ENCODE measurements around the gene RBMS2. TPM values are rescaled to one million over a fixed set of nuclear protein-coding genes. Genes with fewer than 3 reads are reported as not detected.

Gene RBMS2
- total and polyA plus RNA-seq, 10 of the 15 experiments (the other 5 are each of a cell fraction or from before 2014, with no cell fraction given): 0.56 to 7.1 (median 2.4) TPM

DNA sequence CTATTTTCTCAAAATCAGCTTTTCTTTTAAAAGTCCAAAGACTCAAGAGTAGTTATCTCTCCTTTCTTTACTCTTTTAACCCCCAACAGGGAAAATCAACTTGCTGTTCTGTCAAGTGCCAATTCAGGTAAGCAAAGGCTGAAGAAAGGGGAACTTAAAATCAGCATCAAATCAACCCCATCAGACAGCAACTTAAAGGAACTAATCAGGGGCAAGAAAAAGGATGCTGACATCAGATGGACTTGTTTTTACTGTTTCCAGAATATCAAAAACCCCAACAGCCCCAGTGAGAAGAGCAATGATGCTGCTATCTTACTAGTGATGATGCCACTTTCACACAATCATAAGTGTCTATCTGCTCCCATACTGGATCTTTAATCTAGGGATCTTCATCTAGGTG, 105.1 kb downstream of the RBMS2 start:
- Histone ChIP-seq H3K4me3 (no peak overlapping the region; the same call in 1 of the 2 replicates), H3K9me3 (replicated peaks; ENCODE audit: control insufficient read depth, insufficient read depth, low read length) (no peaks in the 10 kb centered on the region), H2AFZ (ENCODE audit: control insufficient read depth, low read depth, low read length) (no peak overlapping the region), H3K9ac (ENCODE audit: control insufficient read depth, insufficient read depth, low read length) (no peak overlapping the region), H3K27ac (ENCODE audit: control insufficient read depth, insufficient read depth) (no peak overlapping the region), H4K20me1 (ENCODE audit: control insufficient read depth, insufficient read depth) (no peaks in the 10 kb centered on the region; the same call in 1 of the 2 replicates), H3K79me2 (ENCODE audit: control insufficient read depth, insufficient read depth, low read length) (peaks cover 82% of the 10 kb centered on the region), H3K27me3 (replicated peaks in 1 of 2; ENCODE audit: control insufficient read depth in 2 of 2, insufficient read depth in 2 of 2, low read length in 1 of 2) (no peaks in the 10 kb centered on the region), H3K4me2 (ENCODE audit: control insufficient read depth, insufficient read depth) (no peak overlapping the region), H3K4me1 (ENCODE audit: control insufficient read depth, insufficient read depth, low read length) (peaks cover 27% of the 10 kb centered on the region), H3K36me3 (ENCODE audit: control insufficient read depth in 2 of 2, insufficient read depth in 2 of 2, low read length in 1 of 2) (peaks cover 0 to 12% of the 10 kb centered on the region in 2 experiments; a peak in 2 of 4 replicates)
- ChIA-PET CTCF (interaction anchor here (0.8 to 3.4 kb wide), 3 partner anchors 9 to 105 kb away, joined by 3 to 33 read pairs (median 3); partner anchors contain the start of gene RBMS2), SMC1A (ENCODE audit: uncharacterized antibody, unreplicated experiment) (interaction anchor here (0.7 to 7.5 kb wide), 4 partner anchors 8 to 112 kb away, joined by 3 to 68 read pairs (median 4); no protein-coding TSS in a partner anchor), POLR2A (interaction anchor here (1.0 to 8.4 kb wide), 3 partner anchors 9 to 15 kb away, joined by 3 to 54 read pairs (median 5); no protein-coding TSS in a partner anchor), RAD21 (ENCODE audit: unreplicated experiment) (interaction anchor here (1.3 to 3.7 kb wide), 2 partner anchors 10 to 105 kb away, joined by 4 to 29 read pairs; partner anchors contain the start of gene RBMS2)
- FAIRE-seq (no peak), DNase-seq (ENCODE audit: low read depth, low spot score) (no peak), ATAC-seq (no peak)
- in situ Hi-C loops (cut with MboI): no loop called here
- BruUV-seq (replicated peaks): no TSS peak
- intact Hi-C loops (cut with micrococcal nuclease; ENCODE audit: unreplicated experiment): no loop called here
- TF ChIP-seq PAX5 (IDR thresholded peaks at IDR 0.05; ENCODE audit: borderline replicate concordance, low read depth, low read length) (no peak), SUPT20H (IDR thresholded peaks at IDR 0.05; ENCODE audit: borderline replicate concordance, control insufficient read depth, low read depth, low read length) (no peak), FOXK2 (IDR thresholded peaks at IDR 0.05) (no peak), NRF1 (conservative IDR thresholded peaks at IDR 0.05; ENCODE audit: low read depth, low read length) (no peak), POU2F2 (IDR thresholded peaks at IDR 0.05; ENCODE audit: borderline replicate concordance, low read depth, low read length) (no peak), KDM1A (IDR thresholded peaks at IDR 0.05; ENCODE audit: borderline replicate concordance) (no peak), SIN3A (IDR thresholded peaks at IDR 0.05; ENCODE audit: low read depth, low read length) (no peak), NFXL1 (IDR thresholded peaks at IDR 0.05; ENCODE audit: borderline replicate concordance) (no peak), KAT2A (conservative IDR thresholded peaks at IDR 0.05; ENCODE audit: control insufficient read depth, low read depth, low read length) (no peak), EZH2 (IDR thresholded peaks at IDR 0.05; ENCODE audit: borderline replicate concordance, control insufficient read depth, low read depth, low read length) (no peak), BRCA1 (IDR thresholded peaks at IDR 0.05; ENCODE audit: low read depth, low read length) (no peak), IKZF1 (conservative IDR thresholded peaks at IDR 0.05) (no peak), CHD4 (IDR thresholded peaks at IDR 0.05) (no peak), SUZ12 (IDR thresholded peaks at IDR 0.05; ENCODE audit: unreplicated experiment) (no peak), IRF4 (IDR thresholded peaks at IDR 0.05; ENCODE audit: low read depth, low read length) (no peak), NR2C2 (IDR thresholded peaks at IDR 0.05; ENCODE audit: borderline replicate concordance, control insufficient read depth, insufficient read length, low read depth) (no peak), SMARCA5 (IDR thresholded peaks at IDR 0.05) (no peak)
- TF ChIP-seq, protein P1, sequence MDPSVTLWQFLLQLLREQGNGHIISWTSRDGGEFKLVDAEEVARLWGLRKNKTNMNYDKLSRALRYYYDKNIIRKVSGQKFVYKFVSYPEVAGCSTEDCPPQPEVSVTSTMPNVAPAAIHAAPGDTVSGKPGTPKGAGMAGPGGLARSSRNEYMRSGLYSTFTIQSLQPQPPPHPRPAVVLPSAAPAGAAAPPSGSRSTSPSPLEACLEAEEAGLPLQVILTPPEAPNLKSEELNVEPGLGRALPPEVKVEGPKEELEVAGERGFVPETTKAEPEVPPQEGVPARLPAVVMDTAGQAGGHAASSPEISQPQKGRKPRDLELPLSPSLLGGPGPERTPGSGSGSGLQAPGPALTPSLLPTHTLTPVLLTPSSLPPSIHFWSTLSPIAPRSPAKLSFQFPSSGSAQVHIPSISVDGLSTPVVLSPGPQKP (IDR thresholded peaks at IDR 0.05; ENCODE audit: low read depth, low read length): no peak
- TF ChIP-seq, protein P2, sequence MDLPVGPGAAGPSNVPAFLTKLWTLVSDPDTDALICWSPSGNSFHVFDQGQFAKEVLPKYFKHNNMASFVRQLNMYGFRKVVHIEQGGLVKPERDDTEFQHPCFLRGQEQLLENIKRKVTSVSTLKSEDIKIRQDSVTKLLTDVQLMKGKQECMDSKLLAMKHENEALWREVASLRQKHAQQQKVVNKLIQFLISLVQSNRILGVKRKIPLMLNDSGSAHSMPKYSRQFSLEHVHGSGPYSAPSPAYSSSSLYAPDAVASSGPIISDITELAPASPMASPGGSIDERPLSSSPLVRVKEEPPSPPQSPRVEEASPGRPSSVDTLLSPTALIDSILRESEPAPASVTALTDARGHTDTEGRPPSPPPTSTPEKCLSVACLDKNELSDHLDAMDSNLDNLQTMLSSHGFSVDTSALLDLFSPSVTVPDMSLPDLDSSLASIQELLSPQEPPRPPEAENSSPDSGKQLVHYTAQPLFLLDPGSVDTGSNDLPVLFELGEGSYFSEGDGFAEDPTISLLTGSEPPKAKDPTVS (IDR thresholded peaks at IDR 0.05; ENCODE audit: low read depth, low read length): no peak
